Liver (tissue), 9 donors: ENCODE data around the gene ANKRD2. TPM values are rescaled to one million over a fixed set of nuclear protein-coding genes. Genes with fewer than 3 reads are reported as not detected.
A peak's percentile ranks its signal among the peaks of the same experiment; 100 is the strongest.
"Not testable (repeated sequence)": the region's sequence is repeated elsewhere in the genome, so short reads cannot be mapped to it uniquely, and the experiment has no call there.

Experiments
- DNase-seq: peaks from one replicate; pipeline ENCODE4 v3.0.0-alpha.2; 2017; ENCODE audit warnings: low spot score
- H3K27ac ChIP-seq, 2 donors: one replicate each; pipeline ENCODE4 v1.7.0; 2013; ENCODE audit warnings: inconsistent platforms in 2 of 2, low read length in 2 of 2, control low read depth in 1 of 2, low read depth in 1 of 2, mild to moderate bottlenecking in 1 of 2
- H3K27me3 ChIP-seq, 4 donors: one replicate each; pipeline versions ENCODE4 v1.6.1 to v1.7.0; 2013; ENCODE audit warnings: low read length in 3 of 4, inconsistent platforms in 1 of 4, mild to moderate bottlenecking in 1 of 4, moderate library complexity in 1 of 4; ENCODE audit not compliant: control insufficient read depth in 4 of 4, insufficient read depth in 4 of 4
- H3K36me3 ChIP-seq, 4 donors: one replicate each; pipeline versions ENCODE4 v1.6.1 to v1.7.0; 2013; ENCODE audit warnings: low read length in 3 of 4, mild to moderate bottlenecking in 3 of 4, low read depth in 1 of 4, moderate library complexity in 1 of 4; ENCODE audit not compliant: control insufficient read depth in 4 of 4, insufficient read depth in 3 of 4
- H3K4me1 ChIP-seq, 4 donors: one replicate each; pipeline versions ENCODE4 v1.6.1 to v1.7.0; 2013; ENCODE audit warnings: low read length in 3 of 4, mild to moderate bottlenecking in 3 of 4, moderate library complexity in 1 of 4; ENCODE audit not compliant: control insufficient read depth in 4 of 4, insufficient read depth in 4 of 4
- H3K4me3 ChIP-seq, 3 donors: one replicate each; pipeline versions ENCODE4 v1.6.1 to v1.7.0; 2013; ENCODE audit warnings: low read length in 3 of 3, control low read depth in 1 of 3, low read depth in 1 of 3, mild to moderate bottlenecking in 1 of 3
- H3K9ac ChIP-seq, 2 donors: one replicate each; pipeline ENCODE4 v1.7.0; 2013; ENCODE audit warnings: low read length in 2 of 2, mild to moderate bottlenecking in 2 of 2, moderate library complexity in 2 of 2, control low read depth in 1 of 2, low read depth in 1 of 2
- H3K9me3 ChIP-seq, 4 donors: one replicate each; pipeline versions ENCODE4 v1.6.1 to v1.7.0; 2013; ENCODE audit warnings: low read length in 3 of 4; ENCODE audit not compliant: control insufficient read depth in 4 of 4
- EGR1 ChIP-seq, 2 donors: IDR thresholded peaks; 2 replicates each; pipeline ENCODE4 v1.6.1; 2016 to 2018; ENCODE audit warnings: antibody characterized with exemption in 2 of 2, low read depth in 2 of 2
- FOXA1 ChIP-seq: IDR thresholded peaks from 2 replicates; pipeline ENCODE4 v1.6.1; 2016; ENCODE audit warnings: antibody characterized with exemption
- HNF4A ChIP-seq, 2 donors: conservative IDR thresholded peaks; 2 replicates each; pipeline ENCODE4 v1.6.1; 2016; ENCODE audit warnings: antibody characterized with exemption in 2 of 2, mild to moderate bottlenecking in 2 of 2
- HNF4G ChIP-seq: IDR thresholded peaks from 2 replicates; pipeline ENCODE4 v1.6.1; 2016; ENCODE audit warnings: antibody characterized with exemption
- RAD21 ChIP-seq, 2 donors: IDR thresholded peaks; 2 replicates each; pipeline ENCODE4 v1.6.1; 2016; ENCODE audit warnings: antibody characterized with exemption in 2 of 2, mild to moderate bottlenecking in 2 of 2
- RXRA ChIP-seq, 2 donors: IDR thresholded peaks; 2 replicates each; pipeline ENCODE4 v1.6.1; 2017 to 2018; ENCODE audit warnings: antibody characterized with exemption in 2 of 2, mild to moderate bottlenecking in 1 of 2
- SP1 ChIP-seq: IDR thresholded peaks from 2 replicates; pipeline ENCODE4 v1.6.1; 2018; ENCODE audit warnings: antibody characterized with exemption, mild to moderate bottlenecking
- TAF1 ChIP-seq: conservative IDR thresholded peaks from 2 replicates; pipeline ENCODE4 v1.6.1; 2016; ENCODE audit warnings: antibody characterized with exemption, mild to moderate bottlenecking
- YY1 ChIP-seq: IDR thresholded peaks from 2 replicates; pipeline ENCODE4 v1.6.1; 2016; ENCODE audit warnings: antibody characterized with exemption, mild to moderate bottlenecking
- WGBS: extraction: QIAGEN DNeasy Blood & Tissue Kit; methylation state at CpG from one replicate; pipeline ENCODE4 v1.1.7; 2013; 5-methylcytosine and 5-hydroxymethylcytosine counted together
- polyA plus RNA-seq, 2 donors: library from polyadenylated mRNA; stranded (reverse) in 1 of 2; unstranded in 1 of 2; fragments of 200-250 nt in 1 of 2; fragments of >200 nt in 1 of 2; fragmentation: Nextera tagmentation in 1 of 2; extraction: Ambion mirVana in 1 of 2; gene quantifications; one replicate each; pipeline versions ENCODE4 v1.2.1 to v1.2.3, GENCODE V29; 2013 to 2015
- total RNA-seq, 2 donors: library from RNA; depleted of rRNA; stranded (reverse); fragments of >200 nt; gene quantifications; one replicate each; pipeline ENCODE4 v1.2.3, GENCODE V29; 2014
- TF ChIP-seq, protein P1 (sequence below): IDR thresholded peaks from 2 replicates; pipeline ENCODE4 v1.6.1; 2016; ENCODE audit warnings: antibody characterized with exemption
- TF ChIP-seq, protein P2 (sequence below): IDR thresholded peaks from 2 replicates; pipeline ENCODE4 v1.6.1; 2016; ENCODE audit warnings: antibody characterized with exemption, mild to moderate bottlenecking
- TF ChIP-seq, protein P3 (sequence below): IDR thresholded peaks from 2 replicates; pipeline ENCODE4 v1.6.1; 2016; ENCODE audit warnings: antibody characterized with exemption
- donor health status: healthy.
- donor health status: healthy.
- donor health status: healthy.
- donor health status: healthy.
- donor health status: healthy.

The ANKRD2 gene
- total and polyA plus RNA-seq, 4 donors: not detected

DNA sequence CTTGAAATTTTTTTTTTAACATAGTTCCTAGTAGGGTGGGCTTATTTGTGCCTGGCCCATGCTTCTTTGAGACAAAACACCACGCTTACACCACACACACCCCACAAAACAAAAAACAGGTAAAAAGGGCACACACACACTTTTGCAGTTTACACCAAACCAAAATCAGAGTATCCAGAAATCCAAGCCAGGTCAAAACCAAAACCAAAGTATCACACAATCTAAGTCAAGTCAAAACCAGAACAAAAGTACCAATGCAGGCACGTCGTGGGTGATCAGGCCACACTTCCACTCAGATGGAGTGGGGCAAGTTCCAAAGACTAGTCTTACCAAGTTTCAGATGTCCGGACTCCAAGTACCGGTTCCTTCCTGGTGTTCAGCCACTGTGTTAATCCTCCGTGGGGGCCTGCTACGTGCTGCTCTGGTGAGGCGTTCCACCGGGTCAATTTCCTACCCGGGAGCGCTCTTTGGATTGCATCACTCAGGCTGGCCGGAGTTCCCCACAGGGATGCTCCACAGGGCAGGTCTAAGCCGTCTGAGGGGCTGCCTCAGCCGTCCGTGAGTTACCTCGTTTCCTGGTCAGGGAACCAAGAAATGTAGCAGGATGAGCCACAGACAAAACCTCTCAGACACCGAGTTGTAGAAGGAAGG is 11.7 kb upstream of the ANKRD2 start:
- peak; percentile 52 for DNase-seq
- not testable (repeated sequence) for H3K27me3 ChIP-seq, H3K9me3 ChIP-seq, H3K4me1 ChIP-seq, H3K9ac ChIP-seq, H3K36me3 ChIP-seq
- Histone ChIP-seq H3K27ac (peak overlapping the region; percentile 39 to 85), H3K4me3 (peak overlapping the region in 1 of 3 donors; percentile 53)
- WGBS: 26% methylated on average over 17 of the region's 17 CpGs
- TF ChIP-seq, protein P1, sequence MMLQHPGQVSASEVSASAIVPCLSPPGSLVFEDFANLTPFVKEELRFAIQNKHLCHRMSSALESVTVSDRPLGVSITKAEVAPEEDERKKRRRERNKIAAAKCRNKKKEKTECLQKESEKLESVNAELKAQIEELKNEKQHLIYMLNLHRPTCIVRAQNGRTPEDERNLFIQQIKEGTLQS: peak; percentile 88
- peak; percentile 43 to 71 for TF ChIP-seq HNF4A (conservative IDR thresholded peaks at IDR 0.05)
- TF ChIP-seq RAD21 (IDR thresholded peaks at IDR 0.05): peak in 1 of 2 donors; percentile 13
- peak; percentile 25 to 58 for TF ChIP-seq RXRA (IDR thresholded peaks at IDR 0.05)
- TF ChIP-seq, protein P2, sequence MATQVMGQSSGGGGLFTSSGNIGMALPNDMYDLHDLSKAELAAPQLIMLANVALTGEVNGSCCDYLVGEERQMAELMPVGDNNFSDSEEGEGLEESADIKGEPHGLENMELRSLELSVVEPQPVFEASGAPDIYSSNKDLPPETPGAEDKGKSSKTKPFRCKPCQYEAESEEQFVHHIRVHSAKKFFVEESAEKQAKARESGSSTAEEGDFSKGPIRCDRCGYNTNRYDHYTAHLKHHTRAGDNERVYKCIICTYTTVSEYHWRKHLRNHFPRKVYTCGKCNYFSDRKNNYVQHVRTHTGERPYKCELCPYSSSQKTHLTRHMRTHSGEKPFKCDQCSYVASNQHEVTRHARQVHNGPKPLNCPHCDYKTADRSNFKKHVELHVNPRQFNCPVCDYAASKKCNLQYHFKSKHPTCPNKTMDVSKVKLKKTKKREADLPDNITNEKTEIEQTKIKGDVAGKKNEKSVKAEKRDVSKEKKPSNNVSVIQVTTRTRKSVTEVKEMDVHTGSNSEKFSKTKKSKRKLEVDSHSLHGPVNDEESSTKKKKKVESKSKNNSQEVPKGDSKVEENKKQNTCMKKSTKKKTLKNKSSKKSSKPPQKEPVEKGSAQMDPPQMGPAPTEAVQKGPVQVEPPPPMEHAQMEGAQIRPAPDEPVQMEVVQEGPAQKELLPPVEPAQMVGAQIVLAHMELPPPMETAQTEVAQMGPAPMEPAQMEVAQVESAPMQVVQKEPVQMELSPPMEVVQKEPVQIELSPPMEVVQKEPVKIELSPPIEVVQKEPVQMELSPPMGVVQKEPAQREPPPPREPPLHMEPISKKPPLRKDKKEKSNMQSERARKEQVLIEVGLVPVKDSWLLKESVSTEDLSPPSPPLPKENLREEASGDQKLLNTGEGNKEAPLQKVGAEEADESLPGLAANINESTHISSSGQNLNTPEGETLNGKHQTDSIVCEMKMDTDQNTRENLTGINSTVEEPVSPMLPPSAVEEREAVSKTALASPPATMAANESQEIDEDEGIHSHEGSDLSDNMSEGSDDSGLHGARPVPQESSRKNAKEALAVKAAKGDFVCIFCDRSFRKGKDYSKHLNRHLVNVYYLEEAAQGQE: peak; percentile 14
- TF ChIP-seq SP1: peak; percentile 52

DNA sequence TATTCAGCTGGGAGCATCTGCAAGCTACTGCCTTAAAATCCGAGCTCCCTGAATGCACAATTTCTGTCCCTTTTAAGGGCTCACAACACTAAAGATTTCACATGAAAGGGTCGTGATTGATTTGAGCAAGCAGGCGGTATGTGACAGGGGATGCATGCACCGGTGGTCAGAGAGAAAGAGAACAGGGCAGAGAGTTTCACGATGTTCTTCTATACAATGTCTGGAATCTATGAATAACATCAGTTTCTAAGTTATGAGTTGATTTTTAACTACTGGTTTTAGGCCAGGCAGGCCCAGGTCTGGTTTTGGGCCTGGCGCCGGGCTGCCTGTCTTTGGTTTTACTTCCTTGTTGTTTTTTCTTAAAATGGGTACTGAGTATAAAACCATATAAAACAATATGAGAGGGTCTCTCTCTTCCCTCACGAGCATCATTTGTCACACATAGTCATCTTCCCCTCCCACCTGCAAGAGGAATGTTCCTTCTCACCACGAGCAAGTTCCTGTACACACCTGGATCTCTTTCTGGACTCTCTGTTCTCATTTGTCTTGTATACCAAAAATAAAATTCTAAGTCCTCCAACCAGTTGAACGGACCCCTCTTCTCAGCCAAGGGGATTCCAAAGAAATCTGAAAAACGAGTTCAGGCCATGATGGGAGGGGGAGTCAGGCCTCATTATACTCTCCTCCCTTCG is 11.0 kb upstream of the ANKRD2 start:
- DNase-seq, H3K4me3 ChIP-seq, H3K9me3 ChIP-seq, H3K27me3 ChIP-seq, H3K4me1 ChIP-seq, H3K9ac ChIP-seq, H3K36me3 ChIP-seq: not testable (repeated sequence)
- H3K27ac ChIP-seq: peak overlapping the region in 1 of 2 donors; percentile 85
- WGBS: 84% methylated on average over 12 of the region's 12 CpGs

DNA sequence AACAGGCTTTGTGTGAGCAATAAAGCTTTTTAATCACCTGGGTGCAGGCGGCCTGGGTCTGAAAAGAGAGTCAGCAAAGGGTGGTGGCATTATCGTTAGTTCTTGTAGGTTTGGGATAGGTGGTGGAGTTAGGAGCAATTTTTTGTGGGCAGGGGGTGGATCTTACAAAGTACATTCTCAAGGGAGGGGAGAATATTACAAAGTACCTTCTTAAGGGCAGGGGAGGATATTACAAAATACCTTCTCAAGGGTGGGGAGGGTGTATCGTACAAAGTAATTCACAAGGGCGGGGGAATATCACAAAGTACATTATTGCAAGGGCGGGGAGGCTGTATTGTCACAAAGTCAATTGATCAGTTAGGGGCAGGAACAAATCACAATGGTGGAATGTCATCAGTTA is 10.2 kb upstream of the ANKRD2 start:
- WGBS: 95% methylated on average over 5 of the region's 5 CpGs
- H3K27ac ChIP-seq, DNase-seq, H3K9ac ChIP-seq, H3K4me1 ChIP-seq, H3K36me3 ChIP-seq, H3K27me3 ChIP-seq, H3K4me3 ChIP-seq, H3K9me3 ChIP-seq: not testable (repeated sequence)

DNA sequence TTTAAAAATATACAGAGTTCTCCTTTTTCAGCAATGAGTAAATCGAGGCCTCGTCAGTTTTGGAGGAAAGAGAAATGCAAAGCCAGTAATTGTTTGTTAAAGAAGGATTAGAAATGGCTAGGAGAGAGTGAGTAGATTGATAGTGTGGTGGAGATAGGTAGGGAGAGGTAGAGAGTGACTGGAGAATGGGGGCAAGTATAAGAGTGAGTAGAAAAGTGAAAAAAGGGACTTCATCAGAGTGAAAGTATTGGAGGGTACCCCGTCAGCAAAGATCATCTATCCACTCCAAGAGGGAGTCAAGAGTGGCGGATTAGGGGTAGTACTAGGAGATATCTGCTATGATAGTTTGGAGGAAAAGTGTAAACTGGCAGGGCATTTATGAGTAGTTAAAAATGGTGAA is 9.2 kb upstream of the ANKRD2 start:
- no peaks in the 10 kb centered on the region for H3K27me3 ChIP-seq
- 95% methylated on average over 4 of the region's 4 CpGs for WGBS
- H3K4me1 ChIP-seq: peaks cover 0 to 1% (median 0%) of the 10 kb centered on the region in 4 donors
- no peak for DNase-seq
- no peak overlapping the region for H3K9ac ChIP-seq
- no peak for TF ChIP-seq EGR1 (IDR thresholded peaks at IDR 0.05; ENCODE audit: low read depth in 2 of 2)
- TF ChIP-seq, protein P3, sequence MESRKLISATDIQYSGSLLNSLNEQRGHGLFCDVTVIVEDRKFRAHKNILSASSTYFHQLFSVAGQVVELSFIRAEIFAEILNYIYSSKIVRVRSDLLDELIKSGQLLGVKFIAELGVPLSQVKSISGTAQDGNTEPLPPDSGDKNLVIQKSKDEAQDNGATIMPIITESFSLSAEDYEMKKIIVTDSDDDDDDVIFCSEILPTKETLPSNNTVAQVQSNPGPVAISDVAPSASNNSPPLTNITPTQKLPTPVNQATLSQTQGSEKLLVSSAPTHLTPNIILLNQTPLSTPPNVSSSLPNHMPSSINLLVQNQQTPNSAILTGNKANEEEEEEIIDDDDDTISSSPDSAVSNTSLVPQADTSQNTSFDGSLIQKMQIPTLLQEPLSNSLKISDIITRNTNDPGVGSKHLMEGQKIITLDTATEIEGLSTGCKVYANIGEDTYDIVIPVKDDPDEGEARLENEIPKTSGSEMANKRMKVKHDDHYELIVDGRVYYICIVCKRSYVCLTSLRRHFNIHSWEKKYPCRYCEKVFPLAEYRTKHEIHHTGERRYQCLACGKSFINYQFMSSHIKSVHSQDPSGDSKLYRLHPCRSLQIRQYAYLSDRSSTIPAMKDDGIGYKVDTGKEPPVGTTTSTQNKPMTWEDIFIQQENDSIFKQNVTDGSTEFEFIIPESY: no peak
- no peak for TF ChIP-seq FOXA1
- no peak for TF ChIP-seq RXRA (IDR thresholded peaks at IDR 0.05)
- TF ChIP-seq TAF1: no peak
- TF ChIP-seq, protein P2: no peak
- TF ChIP-seq YY1: no peak
- no peak for TF ChIP-seq RAD21 (IDR thresholded peaks at IDR 0.05)
- TF ChIP-seq HNF4G: no peak
- TF ChIP-seq SP1: no peak
- H3K27ac ChIP-seq: no peak overlapping the region
- no peak overlapping the region for H3K4me3 ChIP-seq
- H3K36me3 ChIP-seq: peaks cover 0 to 2% (median 0%) of the 10 kb centered on the region in 4 donors
- H3K9me3 ChIP-seq: no peaks in the 10 kb centered on the region
